NCI-H82 treated with DMSO at 0.1 percent for 48 hours (cell line): ENCODE measurements around the gene AGTPBP1.

Source experiments
- DNase-seq: peaks from one replicate; lab custom pipeline; 2025; ENCODE audit not compliant: unreplicated experiment; lab: John Stamatoyannopoulos, UW

The AGTPBP1 gene

DNA sequence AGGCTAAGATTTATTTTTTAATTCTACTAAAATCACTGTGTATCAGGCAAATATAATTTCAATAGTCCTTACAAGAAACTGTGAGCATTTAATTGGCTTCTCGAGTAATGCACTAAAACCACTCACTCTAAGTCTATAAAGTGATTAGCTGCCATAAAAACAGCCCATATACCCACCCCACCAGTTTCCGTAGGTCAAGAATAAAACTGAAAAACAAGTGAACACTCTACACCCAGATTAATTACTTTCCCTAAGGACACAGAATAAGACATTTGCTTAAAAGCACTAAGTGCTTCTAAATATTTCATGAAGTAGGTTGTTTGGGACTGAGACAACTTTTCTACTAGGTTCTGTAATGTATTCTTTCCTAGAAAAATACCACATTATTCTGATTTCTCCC, 194.2 kb downstream of the AGTPBP1 start:
- DNase-seq = peak; percentile 66

DNA sequence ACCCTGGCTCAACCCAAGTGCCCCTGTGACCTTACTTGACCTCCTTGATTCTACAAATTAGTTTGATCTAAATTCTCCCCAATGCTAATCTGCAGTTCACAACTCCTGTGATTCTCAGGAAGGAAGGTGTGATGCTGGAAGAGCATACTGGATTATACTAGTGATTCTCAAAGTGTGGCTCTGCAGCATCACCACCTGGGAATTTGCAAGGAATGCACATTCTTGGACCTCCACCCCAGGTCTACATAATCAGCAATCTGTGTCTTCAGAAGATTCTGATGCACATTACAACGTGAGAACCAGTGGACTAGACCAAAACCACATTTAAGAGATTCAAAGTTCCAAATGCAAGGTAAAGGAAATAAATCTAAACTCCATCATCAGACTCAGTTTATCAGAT, 198.6 kb downstream of the AGTPBP1 start:
- no peak for DNase-seq

DNA sequence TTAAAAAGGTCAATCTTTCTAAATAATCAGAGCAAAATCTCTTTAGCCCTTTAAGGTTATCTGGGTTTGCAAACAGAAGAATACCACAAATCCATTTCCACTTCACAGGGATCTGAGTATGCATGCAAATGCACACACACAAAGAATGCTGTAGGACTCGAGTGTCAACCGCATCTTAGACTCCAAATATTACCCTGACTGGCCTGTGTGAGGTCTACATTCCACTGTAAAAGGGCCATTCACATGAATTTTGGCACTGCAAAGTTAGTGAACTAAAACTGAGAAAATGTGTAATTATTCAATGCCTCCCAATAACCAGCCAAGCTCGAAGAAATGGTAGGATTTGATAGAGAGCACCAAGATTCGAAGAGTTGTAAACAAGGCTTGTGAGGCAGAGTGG, 199.9 kb downstream of the AGTPBP1 start:
- DNase-seq = no peak

DNA sequence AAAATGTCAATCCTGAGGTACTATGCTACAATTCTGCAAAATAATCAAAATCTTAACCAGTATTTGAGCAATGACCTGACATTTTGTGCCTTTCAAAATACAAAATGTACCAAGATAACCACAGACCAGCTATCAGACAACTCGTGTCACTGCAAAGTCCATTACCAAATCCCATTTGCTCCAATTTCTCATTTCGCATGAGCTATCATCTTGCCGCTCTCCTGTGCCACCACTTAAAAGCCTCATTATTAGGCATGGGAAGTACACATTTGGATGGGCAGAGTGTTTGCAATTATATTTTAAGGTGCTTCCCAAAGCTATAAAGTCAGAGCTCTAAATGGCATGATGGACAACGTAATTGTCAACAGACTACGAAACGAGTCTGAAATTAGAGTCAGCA, 205.2 kb downstream of the AGTPBP1 start:
- DNase-seq = no peak

DNA sequence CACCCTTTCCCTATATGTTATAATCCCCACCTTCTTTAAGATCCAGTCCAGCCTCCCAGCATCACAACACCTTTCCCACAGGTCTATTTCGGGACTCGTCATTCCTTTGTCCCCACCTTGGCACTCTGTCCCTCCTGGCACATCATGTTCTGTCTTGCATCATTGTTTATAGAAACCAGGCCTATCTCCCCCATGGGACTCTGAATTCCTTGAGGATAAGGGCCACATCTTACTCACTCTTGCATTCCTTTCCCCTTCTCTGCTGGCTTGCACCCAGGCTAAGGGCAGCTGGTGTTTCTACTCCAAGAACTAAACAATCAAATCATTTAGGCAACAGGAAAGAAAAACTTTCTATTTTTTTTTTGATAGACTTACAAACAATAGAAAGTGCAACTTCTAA, 205.7 kb downstream of the AGTPBP1 start:
- no peak for DNase-seq

DNA sequence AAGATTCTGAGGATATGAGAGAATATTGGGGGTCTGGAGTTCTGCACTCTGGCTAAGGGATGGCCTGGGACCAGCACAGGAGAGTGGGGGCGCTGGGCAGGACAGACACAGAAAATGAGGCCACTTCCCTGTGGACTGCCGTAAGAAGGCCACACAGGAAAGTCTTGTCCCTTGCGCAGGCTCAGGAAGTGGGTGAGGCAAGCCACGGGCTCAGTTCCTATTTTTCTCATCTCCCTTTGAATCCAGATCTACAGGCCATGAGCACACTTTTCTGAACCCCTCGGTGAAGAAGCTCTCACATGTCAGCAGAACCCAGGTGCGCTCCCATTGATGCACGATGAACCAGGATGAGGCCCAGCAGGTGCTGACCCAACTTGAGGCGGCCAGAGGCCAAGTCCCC, 207.4 kb downstream of the AGTPBP1 start:
- DNase-seq = no peak

DNA sequence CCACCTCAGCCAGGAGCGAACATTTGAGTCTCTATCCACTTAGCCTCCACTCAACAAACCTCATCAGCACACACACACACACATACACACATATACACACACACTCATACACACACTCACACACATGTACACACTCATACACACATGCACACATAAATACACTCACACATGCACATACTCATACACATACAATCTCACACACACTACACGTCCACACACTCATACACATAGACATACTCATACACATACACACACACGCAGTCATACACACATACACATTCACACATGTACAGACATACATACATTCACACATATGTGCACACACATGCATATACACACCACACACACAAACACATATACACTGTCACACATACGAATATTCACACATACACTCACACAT, 208.2 kb downstream of the AGTPBP1 start:
- DNase-seq = no peak

DNA sequence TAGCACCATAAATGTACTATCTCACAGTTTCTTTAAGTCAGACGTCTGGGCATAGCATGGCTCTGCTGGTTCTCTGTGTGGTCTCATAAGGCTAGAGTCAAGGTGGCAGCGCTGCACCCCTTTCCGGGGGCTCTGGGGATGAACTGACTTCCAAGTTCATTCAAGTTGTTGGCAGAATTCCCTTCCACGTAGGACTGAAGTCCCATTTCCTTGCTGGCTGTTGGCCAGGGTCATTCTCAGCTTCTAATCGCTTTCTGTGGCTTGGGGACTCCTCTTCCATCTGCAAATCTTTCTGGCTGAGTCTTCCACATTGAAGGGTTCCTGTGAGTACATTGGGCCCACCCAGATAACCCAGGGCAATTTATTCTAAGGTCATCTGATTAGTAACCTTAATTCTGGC, 211.0 kb downstream of the AGTPBP1 start:
- DNase-seq = no peak

DNA sequence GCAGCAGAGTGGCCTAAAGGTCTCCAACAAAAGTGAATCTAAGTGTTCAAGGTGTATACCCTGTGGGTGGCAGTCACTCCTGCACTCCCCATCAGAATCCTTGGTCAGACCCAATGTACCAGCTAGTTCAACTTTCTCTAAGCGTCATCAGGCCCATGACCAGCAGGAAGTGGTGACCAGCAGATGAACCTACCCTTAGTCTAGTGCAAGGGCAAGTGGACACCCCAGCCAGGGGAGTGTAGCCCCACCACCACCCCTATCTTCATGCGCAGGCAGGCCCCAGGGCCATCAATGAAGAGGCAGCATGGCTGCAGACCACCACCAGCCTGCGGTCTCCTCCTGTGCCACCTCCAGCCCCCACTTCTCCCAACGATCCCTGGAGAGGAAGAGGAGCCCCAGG, 213.1 kb downstream of the AGTPBP1 start:
- no peak for DNase-seq

DNA sequence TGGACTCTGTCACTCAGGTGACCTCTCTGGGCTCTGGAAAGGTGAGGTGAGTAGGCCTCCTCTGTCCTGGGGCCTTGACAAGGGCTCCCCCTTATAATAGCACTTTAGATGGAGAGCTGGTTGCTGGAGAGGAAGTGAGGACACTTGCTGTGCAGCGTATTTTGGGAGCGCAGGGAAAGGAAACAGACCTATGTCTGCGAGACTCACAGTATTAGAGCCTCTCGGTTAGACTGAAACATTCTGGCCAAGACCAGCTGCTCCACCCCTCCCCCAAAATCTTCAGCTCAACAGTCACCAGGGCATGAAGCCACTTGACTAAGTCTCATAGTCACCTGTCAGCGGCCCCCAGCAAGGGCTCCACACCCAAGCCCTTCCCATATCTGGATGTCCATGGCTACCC, 213.6 kb downstream of the AGTPBP1 start:
- no peak for DNase-seq

DNA sequence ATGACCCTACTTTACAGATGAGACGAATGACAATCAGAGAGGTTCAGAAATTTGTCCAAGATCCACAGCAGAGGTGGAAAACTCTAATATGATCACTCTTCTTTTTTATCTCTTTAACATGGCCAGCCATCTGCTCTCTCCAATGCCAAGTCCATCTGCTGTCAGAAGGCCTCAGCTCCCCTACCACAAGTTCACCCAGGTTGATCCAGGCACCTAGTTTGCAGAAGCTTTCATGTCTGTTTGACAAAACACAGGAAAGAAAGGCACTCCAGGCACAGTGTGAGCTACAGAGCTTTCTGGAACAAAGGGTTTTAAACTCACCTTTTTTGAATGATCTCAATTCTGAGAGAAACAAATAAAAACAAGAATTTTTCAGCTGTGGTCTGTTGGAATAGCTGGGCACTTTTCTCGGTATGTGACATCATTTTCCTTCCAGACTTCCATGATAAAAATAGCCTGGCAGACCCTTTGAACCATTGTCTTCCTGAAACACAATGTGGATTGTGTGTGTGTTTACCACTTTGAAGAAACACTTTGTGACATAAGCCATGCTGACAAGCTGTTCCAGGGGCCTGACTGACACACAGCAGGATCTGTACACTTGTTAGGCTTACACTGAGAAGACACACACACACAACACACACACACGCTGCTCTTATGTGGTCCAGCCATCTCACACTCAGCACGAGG, 214.3 kb downstream of the AGTPBP1 start:
- DNase-seq = no peak

DNA sequence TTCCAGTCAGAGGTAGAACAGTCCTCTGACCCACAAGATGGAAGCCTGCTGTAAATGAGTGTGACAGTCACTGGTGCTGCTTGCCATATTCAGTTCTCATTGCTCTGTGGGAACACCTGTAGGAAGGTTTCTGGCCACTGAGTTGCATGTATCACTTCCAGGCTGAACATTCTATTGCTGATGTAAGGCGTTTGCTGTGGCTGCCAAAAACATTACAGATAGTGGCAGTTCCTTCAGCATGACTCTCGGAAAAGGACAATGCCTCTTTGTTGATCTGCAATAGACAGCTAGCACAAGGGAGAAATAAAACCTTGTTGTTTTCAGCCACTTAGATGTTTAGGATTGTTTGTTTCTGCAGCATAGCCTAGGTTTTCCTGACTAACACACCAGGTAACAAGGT, 217.2 kb downstream of the AGTPBP1 start:
- no peak for DNase-seq

DNA sequence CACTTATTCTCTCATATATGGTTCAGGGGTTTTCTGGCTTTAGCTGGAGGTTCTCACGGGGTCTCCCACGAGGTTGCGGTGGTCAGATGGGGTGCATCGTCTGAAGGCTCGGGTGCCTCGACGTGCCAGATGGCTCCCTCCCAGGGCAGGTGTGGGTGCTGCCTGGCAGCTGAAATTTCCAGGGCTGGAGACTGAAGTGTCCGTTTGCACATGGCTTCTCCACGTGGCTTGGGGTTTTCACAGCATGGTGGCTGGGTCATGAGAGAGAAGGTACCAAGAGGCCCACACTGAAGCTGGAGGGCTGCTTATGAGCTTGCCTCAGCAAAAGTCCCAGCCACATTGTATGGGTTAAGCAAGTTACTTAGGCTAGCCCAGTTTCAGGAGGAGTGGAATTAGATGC, 218.6 kb downstream of the AGTPBP1 start:
- no peak for DNase-seq

DNA sequence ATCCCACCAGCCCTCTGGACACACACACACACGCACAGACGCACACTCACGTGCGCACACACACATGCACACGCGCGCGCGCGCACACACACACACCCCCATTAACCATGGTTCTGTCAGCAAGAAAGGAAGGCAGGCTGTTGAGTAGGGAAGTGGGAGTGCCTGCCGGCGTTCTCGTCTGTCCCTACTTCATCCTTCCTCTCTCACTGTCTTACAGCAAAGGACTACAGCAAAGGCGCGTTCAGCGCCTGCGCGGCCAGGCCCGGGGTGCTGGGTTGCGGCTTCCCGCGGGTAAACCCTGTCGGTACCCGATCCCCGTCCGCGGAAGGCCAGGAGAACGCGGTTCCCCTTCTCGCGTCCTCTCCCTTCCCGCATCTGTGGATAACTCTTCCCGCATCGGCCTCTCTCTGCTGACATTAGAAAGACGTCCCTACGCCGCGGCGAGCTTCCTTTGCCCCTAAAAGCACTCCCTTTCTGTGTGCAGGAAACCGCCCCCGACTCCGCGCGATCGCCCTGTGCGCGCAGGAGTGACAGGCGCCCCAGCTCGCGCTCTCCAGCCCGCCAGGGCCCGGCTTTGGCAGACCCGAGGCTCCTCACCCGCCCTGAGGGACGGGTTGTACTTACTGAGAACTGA, 219.2 kb downstream of the AGTPBP1 start:
- no peak for DNase-seq

DNA sequence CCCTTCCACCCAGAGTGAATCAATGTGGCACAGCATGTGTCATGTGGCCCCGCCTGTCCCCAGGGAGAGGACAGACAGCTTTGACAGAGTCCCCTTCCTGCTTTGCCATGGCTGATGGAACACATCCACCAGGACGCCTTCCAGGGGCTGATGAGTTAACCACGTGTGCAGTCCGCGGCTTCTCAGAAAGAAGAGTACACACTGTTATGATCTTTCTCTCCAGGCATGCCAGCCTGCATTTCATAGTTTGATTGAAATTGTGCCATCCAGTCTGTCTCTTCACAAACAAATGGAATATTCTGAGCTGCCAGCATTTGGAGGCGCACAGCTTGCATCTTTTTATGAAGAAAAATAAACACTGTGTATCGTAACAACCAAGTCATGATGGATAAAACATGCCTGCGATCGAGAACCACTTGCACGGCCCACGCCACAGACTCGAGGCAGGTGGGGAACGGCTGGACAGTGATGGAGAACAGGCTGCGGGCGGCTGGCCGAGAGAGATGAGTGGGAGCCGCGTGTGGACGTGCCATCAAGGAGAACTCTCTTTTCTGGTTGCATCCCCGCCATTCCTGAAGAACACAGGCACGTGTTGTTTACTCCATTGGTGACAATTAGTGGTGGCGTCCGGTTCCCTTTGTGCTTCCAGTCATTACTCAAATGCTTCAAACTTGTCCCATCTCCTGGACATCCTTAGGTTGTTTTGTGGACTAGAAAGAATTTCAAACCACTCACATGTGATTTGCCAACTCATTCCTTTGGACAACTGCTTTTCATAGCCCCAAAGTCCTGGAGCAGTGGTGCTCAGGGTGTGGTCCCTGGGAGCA, 220.2 kb downstream of the AGTPBP1 start:
- no peak for DNase-seq

DNA sequence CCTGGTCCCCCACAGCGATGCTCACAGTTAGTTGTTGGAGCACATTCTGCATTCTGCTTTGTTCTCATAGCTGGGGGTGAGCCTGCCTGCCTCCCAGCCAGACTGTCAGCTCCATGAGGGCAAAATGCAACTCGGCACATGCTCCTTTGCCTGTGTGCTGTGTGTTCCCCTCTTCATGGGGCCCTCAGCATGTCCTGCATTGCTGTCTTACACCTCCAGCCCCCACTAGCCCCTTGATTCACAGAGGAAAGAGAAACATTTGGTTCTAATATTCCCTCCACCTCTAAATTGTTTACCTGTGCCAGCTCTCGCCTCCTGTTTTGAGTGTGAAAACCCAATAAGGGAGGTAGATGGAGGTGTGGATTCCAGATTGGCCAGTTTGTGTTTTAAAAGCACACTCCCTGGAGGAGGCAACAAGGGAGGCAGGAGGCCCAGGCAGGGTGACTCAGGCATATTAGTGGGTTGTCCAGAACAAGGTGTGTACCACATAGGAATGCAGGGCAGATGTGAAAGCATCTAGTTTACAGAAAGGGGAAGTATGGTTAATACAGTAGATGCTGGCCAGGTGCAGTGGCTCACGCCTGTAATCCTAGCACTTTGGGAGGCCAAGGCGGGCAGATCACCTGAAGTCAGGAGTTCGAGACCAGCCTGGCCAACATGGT, 224.6 kb downstream of the AGTPBP1 start:
- DNase-seq = no peak

DNA sequence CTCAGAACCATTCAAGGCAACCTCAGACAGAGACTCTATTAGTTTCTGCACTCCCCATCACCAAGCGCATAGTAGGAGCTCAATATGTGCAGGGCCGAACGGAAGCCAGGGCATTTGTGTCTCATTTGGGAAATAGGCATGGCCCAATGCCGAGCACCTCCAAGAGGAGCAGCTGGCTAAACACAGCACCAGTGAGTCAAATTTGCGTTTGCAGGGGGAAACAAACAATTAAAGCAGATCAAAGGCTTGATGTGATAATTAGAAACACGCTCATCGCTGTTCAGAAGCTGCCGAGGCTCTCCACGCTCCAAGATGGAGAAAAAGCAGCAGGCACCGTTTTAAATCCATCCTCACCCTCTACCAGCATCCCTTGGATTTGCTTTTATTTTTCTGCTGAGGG, 225.3 kb downstream of the AGTPBP1 start:
- no peak for DNase-seq

DNA sequence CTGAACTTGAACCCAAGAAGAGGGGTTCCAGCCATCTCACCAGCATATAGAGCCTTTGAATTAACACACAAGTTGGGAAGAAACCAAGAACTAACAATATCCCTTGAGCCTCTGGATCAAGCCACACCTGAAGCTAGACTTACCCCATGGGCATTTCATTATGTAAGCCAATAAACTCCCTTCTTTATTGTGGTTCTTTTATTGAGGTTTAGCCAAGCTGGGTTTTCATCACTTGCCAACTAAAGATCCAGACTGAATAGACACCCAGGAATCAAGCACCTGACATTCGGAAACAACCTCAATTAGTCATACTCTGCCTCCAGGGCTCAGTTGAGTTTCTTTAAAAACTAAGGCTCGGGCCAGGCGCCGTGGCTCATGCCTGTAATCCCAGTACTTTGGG, 226.7 kb downstream of the AGTPBP1 start:
- no peak for DNase-seq

DNA sequence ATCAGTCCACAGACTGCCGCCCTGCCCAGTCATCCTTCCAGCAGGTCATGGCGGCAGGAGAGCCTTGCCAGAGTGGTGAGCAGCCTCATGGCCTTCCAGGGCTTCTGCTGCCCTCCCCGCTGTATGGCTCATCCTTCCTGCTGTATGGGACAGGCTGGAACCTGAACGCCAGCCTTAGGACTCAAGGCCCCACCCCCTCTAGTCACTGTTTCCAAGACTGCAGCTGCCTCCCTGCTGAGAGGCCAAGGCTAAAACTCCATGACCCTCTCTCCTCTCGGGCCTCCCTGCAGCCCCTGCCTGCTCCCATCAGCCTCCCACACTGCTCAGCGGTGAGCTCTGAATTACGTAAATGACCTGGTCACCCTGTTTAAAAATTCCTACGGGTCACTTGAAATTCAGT, 227.5 kb downstream of the AGTPBP1 start:
- no peak for DNase-seq

DNA sequence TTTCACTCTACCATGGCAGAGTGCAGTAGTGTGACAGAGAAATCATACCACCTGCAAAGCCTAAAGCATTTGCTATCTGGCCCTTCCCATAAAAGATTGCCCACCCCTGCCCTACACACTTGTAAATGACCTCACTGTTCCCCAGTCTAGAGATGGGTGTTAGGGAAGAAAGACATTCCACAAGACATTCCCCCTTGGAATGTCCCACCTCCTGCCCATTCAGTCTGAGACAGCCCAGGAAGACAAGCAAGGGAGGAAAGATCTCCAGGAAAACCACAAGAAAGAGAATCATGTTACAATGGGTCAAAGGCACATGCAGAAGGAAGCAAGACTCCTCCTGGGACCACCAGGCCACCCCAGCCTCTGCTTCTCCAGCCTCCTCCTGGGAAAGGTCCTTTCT, 230.0 kb downstream of the AGTPBP1 start:
- DNase-seq = no peak

DNA sequence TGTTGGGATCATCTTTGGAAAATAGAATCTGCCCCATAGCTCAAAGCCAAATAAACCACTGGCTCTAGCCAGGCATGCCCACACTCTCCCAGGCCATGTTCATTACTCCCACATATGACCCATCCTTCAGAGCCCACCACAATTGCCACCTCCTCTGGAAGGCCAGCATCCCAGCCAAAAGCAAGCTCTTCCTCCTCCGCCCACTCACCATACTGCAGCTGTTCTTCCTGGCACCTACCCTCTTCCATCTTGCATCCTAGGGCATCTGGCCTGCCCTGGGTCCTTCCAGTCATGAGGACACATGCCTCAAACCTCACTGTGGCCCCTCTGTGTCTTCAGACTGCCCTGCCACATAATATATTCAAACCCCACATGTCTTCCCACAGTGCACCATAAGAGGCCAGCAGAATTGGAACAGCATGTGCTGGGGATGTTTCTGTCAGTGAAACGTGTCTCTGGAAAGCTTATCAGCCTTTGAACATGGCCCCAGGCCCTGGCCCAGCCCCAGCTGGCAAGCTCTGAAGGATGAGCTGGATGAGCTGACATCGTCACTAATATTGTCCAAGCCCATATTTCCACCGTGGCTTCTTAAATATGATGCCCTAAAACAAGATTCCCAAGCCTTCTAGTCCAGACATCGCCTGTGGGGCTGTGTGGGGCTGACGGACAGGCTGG, 230.8 kb downstream of the AGTPBP1 start:
- no peak for DNase-seq
